GM12873 (cell line): ENCODE results near the gene MARCHF11.

Experiments
- TF ChIP-seq, protein P1 (sequence below): IDR thresholded peaks from 2 replicates; pipeline ENCODE4 v1.5.1; 2012; ENCODE audit warnings: low read depth, mild to moderate bottlenecking, moderate library complexity, low read length, control low read depth; ENCODE audit not compliant: insufficient read depth; ENCODE audit errors: missing control alignments

Gene MARCHF11

GRCh38 chr5:16128944-16129343 is 50.6 kb downstream of the MARCHF11 start:
- TF ChIP-seq, protein P1, sequence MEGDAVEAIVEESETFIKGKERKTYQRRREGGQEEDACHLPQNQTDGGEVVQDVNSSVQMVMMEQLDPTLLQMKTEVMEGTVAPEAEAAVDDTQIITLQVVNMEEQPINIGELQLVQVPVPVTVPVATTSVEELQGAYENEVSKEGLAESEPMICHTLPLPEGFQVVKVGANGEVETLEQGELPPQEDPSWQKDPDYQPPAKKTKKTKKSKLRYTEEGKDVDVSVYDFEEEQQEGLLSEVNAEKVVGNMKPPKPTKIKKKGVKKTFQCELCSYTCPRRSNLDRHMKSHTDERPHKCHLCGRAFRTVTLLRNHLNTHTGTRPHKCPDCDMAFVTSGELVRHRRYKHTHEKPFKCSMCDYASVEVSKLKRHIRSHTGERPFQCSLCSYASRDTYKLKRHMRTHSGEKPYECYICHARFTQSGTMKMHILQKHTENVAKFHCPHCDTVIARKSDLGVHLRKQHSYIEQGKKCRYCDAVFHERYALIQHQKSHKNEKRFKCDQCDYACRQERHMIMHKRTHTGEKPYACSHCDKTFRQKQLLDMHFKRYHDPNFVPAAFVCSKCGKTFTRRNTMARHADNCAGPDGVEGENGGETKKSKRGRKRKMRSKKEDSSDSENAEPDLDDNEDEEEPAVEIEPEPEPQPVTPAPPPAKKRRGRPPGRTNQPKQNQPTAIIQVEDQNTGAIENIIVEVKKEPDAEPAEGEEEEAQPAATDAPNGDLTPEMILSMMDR: no peak

- TF ChIP-seq, protein P1: no peak
Measured at GRCh38 chr5:16127865-16128544, 51.6 kb downstream of the MARCHF11 start.

DNA sequence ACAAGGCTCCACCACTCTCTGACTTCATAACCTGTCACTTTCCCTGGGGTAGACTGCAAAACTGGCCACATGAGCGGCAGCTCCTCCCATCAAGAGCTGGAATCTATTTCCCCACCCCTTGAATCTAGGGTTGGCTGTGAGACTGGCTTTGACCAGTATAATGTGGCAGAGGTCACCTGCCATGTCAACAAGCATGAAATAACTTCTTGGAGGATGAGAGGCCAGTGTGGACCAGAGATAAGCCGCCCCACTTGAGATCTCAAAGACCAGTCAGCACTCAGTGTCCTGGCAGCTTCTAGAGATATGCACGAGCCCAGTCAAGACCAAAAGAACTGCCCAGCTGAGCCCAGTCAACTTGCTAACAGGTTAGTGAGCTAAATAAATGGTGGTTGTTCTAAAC is 59.0 kb downstream of the MARCHF11 start:
- TF ChIP-seq, protein P1: no peak

DNA sequence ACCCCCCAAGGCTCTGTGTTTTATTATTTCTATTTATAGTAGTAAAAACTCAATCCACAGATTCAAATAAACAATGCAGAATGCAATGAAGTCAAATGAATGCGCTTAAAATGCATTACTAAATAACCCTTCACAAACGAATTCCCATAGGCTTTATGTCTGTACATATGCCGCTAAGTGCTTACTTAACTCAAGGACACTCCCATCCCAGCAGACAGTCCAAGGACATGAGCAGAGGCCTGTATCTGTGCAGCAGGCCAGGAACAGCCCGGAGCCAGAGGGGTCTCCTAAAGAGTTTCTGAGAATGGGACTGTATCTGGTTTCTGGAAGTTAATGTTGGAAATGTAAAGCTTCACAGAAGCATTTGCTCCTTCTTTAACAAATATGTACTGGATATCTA is 59.8 kb downstream of the MARCHF11 start:
- TF ChIP-seq, protein P1: no peak

DNA sequence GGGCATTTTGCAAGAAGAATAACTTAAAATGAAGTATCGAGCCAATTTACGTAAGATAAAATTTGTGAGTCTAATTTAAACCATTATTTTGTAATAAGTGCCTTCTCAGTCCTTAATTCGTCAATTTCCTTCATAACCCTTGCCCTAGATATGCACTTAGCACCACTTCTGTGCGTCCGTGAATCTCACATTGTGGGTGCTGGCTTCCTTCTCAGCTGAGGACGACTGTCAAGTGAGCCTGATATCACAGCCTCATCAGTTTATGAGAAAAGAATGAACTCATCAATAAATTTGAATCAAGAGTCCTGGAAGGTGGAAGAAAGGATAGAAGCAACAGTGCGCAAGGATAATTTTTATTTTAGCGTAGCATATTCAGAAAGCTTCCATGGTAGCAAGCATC is 64.5 kb downstream of the MARCHF11 start:
- TF ChIP-seq, protein P1: no peak

DNA sequence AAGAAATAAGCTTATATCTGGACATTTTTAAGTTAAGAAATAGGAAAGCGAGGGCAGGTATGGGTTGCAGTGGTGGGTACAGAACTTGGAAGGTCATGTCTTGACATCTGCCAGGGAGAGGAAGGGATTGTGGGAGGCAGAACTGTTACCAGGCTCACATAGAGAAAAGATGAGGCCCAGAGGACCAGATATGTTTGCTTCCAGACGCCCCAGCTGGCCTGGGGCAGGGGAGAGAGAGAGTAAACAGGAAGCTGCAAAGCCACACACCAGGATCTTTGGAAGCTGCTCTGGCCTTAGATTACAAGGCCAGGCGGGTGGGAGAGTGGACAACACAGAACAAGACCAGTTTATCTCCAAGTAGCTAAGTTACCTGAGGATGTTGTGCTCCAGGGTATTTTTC is 71.2 kb downstream of the MARCHF11 start:
- TF ChIP-seq, protein P1: no peak

- TF ChIP-seq, protein P1: no peak
Measured at GRCh38 chr5:16104961-16105360, 74.6 kb downstream of the MARCHF11 start.
